GM12892 (cell line): ENCODE data around the gene CTAGE8.
"Not testable (repeated sequence)": the region's sequence is repeated elsewhere in the genome, so short reads cannot be mapped to it uniquely, and the experiment has no call there.

Experiments used
- DNase-seq: peaks from one replicate; pipeline ENCODE4 v3.0.0; 2011; ENCODE audit not compliant: insufficient read length
- FAIRE-seq: peaks from 2 replicates; lab custom pipeline; 2011; peaks lifted over from hg19 to GRCh38; lab: Jason Lieb, UNC
- POLR2A ChIP-seq: IDR thresholded peaks from 2 replicates; pipeline ENCODE4 v1.6.1; 2011; ENCODE audit warnings: low read depth, low read length, control low read depth
- POLR2AphosphoS5 ChIP-seq: IDR thresholded peaks from 2 replicates; pipeline ENCODE4 v1.6.1; 2011; ENCODE audit warnings: low read depth, low read length, control low read depth
- TAF1 ChIP-seq: IDR thresholded peaks from 2 replicates; pipeline ENCODE4 v1.6.1; 2011; ENCODE audit warnings: low read depth, mild to moderate bottlenecking, control low read depth, low read length, borderline replicate concordance

Gene CTAGE8

DNA sequence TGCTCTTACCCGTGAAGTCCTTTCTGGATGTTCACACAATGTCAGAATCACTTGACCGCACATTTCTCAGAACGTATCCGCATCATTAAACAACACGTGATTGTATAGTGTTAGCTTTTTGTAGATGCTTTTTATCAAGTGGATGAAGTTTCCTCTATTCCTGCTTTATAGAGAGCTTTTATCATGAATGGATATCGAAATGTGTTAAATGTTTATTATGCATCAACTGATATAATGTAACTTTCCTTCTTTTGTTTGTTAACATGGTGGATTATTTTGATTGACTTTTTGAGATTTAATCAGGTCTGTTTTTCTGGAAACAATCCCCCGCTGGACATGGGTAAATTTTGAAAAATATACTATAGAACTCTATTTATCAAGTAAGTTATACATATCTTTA lies 4.4 kb downstream of the CTAGE8 start, which contains the start of gene OR2A7:
Gene OR2A7 (minus strand): TSS at position 101 of the 400 bp plus-strand sequence. CDS start 5,164 bp downstream, outside the sequence.
- not testable (repeated sequence) for FAIRE-seq, DNase-seq

DNA sequence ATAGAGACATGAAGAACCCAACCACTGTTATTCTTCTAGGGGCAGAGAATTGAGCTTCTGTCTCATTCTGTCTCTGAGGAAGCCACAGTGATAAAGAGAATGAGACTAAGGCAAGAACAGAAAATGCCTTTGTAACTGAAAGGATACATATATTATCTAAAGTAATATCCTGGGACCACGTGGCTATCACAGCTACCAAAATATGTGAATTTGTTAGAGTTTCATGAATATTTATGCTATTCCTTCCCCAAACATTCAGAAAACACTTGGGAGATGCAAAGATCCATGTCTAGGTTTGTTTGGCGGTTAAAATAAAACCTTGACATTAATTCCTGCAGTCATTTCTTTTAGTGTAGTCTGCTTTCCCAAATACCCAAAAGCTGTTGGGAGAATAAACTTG lies 7.0 kb downstream of the CTAGE8 start:
- not testable (repeated sequence) for DNase-seq, FAIRE-seq

DNA sequence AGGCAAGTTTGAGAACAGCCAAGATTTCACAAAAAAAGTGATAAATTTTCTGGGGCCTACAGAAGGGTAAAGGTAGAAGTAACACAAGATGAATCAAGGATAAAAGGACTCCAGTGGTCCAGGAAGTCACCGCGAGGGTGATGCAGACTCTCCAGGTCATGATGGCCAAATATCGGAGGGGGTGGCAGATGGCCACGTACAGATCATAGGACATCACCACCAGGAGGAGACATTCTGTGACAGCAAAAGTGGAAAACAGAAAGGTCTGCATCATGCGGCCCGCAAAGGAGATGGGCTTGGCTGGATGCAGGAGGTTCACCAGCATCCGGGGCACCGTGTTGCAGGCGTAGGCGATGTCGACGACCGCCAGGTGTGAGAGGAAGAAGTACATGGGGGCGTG lies 10.0 kb downstream of the CTAGE8 start:
- DNase-seq, FAIRE-seq: not testable (repeated sequence)

DNA sequence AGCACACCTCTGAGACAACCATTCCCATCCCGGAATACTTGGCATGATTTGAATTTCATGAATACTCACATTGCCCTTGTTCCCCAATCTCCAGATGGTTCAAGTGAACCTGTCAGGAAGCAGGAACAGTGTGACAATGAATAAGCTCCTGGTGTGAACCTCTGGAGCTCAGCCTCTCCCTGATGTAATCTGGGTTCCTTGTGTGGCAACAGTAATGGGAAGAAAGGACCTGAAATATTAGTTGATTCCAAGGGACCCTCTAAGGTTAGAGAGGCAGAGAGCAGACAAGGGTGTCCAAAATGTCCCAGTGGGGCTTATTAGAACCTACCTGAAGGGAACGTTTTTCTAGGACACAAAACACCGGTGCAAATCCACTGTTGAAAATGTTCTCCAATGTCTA lies 13.0 kb downstream of the CTAGE8 start:
- TF ChIP-seq POLR2A (no peak), POLR2AphosphoS5 (no peak), TAF1 (no peak)
- DNase-seq (no peak), FAIRE-seq (no peak)

DNA sequence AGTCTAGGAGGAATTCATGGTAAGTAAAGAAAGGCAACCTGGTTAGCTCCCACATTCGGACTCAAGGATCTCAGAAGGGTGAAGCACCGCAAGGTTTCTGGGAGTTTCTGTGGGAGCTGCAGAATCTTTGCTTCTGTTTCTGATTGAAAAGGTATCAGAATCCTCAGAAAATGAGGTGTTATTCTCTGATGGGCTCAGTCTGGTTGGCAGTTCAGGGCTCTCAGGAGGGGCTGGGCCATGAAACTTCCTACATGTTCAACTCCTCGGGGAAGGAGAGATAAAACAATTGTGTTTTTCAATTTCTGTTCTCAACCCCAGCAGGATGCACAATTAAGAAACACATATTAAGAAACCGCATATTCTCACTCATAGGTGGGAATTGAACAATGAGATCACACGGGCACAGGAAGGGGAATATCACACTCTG lies 13.6 kb downstream of the CTAGE8 start:
- DNase-seq, result no peak
- TF ChIP-seq POLR2A (no peak), POLR2AphosphoS5 (no peak), TAF1 (no peak)
- no peak for FAIRE-seq

DNA sequence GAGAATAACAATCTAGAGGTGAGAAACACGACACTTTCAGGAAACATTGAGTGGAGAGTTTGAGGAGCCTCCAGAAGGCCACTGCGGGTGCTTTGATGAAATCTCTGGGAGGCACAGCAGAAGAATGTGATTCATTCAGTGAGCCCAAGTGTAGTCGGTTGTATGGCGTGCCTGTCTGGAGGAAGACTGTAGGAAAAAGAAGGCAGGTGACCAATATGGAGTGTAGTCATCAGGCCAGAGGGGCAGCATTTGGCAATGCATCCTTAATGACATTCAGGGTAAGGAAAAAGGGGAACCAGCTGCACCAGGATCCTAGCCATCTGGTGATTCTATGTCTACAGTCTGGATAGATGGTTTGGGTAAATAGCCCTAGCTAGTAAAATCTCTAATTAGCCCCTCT lies 16.8 kb downstream of the CTAGE8 start:
- not testable (repeated sequence) for DNase-seq, FAIRE-seq

DNA sequence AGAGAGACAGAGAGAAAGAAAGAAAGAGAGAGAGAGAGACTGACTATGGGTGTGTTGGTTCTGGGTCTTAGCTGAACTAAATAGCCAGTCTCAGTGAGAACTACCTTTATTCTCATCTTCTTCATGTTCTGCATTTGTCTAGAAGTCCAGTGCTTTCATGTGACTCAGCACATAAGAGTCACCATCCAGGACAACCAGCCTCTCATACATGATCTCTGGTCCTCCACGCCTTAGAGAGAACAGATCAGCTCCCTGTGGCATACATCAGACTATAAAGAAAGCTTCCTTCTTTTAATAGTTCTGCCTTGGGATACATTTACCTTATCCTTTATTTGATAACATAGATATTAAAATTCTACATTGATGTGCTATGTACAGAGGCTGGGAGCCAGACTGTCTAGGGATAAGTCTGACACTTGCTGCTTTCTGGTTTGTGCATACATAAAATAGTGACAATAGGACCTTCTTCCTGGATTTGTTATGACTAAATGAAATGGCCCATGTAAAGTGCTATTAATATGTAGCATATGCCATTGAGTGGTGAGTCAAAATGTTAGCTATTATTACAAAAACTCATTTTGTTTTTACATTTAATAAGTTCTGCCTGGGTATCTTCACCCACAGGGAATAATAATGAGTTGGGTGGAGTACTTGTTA lies 21.3 kb downstream of the CTAGE8 start:
- DNase-seq, FAIRE-seq: not testable (repeated sequence)

DNA sequence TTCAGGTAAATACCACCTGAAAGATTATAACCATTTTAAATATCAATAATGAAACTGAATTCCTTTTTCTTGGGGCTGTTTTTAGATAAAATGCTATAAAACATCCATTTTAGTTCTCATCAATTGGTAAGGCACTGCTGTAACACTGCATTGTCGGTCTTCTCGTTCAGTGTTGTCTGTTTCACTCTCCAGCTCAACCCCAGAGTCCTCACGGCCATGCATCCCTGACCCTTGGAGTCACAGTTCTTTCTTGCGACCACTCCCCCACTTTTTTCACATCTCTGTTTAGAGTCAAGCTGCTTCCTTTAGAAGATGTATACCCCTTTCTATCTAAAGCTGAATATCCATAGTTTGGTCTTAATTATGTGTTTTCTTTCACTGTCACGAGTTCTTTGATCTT lies 22.1 kb downstream of the CTAGE8 start:
- not testable (repeated sequence) for FAIRE-seq, DNase-seq

DNA sequence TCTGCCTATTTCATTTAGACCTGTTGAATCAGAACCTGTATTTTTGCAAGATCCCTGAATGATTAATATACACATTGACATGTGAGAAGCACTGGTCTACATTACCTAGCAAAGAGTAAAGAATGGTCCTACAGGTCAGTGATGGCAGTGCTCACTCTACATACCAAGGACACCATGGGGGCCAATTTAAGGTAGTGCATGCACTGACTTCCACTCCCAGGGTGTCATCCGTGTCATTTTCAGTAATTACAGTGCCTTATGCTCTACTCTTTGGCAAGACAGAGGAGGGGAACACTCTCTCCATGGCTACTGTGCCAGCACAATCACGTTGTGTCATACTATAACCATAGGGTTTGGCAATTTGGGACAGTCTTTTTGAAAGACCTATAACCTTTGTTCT lies 23.7 kb downstream of the CTAGE8 start:
- not testable (repeated sequence) for FAIRE-seq, DNase-seq

DNA sequence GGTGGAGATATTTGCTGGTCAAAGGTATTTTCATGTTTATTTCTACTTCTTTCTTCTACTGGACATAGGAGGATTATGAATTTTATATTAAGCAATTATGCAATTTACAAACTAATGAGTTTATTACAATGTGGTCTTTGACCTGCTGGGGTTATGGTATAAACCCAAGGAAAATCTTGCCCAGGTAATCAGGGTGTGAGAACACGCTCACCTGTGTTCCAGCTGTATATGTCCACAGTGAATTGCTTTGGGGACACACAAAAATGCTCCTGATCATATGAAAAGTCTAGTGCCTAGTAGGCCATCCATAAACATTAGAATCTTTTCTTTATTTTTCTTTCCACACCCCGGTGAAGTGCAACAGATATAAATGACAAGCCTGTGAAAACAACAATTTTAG lies 29.7 kb downstream of the CTAGE8 start, which contains the start of gene OR2A42:
Gene OR2A42 (minus strand): TSS at position 241 of the 400 bp plus-strand sequence. CDS start 6,762 bp downstream, outside the sequence.
- not testable (repeated sequence) for FAIRE-seq, DNase-seq

DNA sequence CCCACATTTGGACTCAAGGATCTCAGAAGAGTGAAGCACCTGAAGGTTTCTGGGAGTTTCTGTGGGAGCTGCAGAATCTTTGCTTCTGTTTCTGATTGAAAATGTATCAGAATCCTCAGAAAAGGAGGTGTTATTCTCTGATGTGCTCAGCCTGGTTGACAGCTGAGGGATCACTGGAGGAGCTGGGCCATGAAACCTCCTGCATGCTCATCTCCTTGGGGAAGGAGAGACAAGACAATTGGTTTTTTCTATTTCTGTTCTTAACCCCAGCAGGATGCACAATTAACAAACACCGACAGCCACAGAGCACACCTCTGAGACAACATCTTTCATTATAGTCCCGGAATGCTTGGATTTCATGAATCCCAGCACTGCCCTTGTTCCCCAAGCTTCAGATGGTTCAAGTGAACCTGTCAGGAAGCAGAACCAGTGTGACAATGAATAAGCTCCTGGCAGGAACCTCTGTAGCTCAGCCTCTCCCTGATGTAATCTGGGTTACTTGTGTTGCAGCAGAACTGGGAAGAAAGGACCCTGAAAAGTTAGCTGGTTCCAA lies 30.5 kb downstream of the CTAGE8 start:
- not testable (repeated sequence) for DNase-seq, FAIRE-seq

DNA sequence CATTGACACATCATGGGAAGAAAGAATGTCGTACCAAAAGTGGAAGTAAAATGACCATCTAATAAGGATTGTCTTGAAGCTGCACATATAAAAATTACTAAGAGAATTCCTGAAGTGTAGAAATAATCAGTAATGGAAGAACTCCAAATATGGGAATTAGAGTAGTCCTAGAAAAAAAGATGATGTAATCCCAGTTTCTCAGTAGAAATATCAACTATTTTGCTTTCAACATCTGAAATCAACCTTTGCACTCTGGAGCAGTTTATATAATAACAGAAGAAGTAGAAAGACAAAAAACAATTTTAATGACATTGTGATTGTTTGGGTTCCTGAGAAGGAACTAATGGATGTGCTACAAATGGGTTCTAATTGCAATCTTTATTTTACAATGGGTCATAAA lies 36.0 kb downstream of the CTAGE8 start:
- FAIRE-seq, DNase-seq: not testable (repeated sequence)

DNA sequence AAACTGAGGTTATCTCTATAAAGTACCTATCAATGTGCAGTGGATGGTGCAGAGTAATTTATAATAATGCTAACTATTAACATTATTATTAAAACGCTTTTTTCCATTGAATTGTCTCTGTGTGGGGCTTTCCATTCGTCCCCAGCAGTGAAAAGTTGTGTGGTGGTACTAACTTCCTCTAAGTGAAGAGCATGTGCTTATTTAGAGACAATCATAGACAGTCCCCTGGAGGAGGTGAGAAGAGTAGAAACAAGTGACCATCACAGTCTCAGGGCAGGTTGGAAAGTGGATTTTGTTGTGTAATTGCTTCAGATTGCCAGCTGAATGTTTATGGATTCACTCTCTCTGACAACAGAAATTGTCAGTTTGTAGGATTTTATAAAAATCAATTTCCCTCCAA lies 38.1 kb downstream of the CTAGE8 start:
- not testable (repeated sequence) for DNase-seq, FAIRE-seq

DNA sequence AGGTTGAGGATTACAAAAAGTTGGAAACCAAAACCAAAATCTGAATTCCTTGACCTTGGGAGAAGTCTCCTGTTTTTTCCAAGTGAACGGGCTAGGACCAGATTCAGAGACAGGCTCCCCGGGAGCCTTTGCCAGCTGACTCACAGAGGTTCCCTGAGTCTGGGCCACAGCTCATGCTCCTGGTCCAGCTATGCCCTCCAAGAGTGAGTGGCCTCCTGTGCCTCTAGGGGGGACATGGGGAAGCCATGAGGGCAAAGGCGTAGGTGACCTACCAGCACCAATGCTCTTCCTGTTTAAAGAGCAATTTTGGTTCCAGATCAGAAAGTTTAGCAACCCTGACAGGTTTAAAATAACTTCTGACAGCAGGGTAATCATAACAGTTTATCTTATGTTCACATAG lies 40.3 kb downstream of the CTAGE8 start:
- not testable (repeated sequence) for DNase-seq, FAIRE-seq

DNA sequence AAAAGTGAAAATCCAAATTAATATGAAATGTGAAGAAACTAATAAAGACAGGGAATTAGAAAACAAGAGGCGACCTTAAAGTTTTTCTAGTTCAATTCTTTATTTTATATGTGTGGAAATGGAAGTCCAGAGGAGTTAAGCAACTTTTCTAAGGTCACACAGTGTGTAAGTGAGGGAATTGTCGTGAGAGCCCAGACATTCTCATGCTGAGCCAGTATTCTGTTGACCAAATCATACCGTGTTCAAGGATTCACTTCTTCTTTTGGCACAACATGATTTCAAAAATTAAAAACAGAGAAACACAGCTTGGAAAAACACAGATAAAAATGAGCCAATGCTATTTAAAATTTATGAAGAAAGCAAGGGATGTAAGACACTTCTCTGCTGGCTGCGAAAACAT lies 42.2 kb downstream of the CTAGE8 start:
- not testable (repeated sequence) for DNase-seq, FAIRE-seq

DNA sequence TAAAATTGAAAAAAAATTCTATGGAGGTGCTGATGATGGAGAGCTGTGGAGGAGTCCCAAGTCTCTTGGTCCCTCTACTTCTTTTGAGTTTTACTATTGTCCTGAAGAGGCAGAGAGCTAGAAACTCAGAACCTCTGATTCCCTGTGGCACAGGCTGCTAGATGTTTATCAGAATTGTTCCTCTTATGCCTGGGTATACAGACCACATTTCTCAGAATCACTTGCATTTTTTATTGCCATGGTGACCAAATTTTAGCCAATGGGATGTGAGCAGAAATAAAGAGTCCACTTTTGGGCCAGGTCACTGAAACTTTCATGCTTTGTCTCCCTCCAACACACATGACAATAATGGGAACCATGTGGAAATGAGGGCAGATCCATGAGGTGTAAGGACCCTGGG lies 45.4 kb downstream of the CTAGE8 start:
- not testable (repeated sequence) for DNase-seq, FAIRE-seq

DNA sequence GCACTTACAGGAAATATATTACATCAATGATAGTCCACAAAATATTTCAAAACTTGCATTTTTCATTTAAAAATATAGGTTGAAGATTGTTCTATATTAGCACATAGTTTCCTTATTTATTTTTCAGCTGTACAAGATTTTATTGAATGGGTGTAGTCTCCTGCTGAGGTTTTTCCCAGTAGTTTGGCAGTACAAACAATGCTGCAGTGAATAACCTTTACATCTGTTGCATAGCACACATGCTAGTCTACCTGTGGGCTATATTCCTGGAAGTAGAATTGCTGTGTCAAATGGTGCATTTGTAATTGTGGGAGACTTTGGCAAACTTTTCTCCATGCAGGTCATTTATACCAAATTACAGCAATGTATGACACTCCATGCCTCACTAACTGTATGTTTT lies 48.6 kb downstream of the CTAGE8 start:
- FAIRE-seq, DNase-seq: not testable (repeated sequence)

DNA sequence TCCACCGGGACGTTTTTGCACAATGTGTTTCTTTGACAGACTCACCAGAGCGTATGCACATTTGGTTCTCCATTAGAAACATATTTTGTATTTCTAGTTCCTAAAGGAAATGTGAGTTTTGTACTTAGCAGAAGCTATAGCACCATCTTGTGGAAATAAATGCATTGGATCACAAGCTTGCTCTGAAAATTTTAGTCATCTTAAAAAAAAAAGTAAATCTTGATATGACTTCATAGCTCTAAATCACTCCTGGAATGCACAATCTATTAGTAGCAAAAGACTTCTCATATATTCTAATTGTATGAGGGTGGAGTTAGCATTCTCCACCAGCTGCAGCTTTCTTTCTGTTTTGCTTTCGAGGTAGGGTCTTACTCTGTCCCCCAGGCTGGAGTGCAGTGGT lies 49.9 kb downstream of the CTAGE8 start:
- not testable (repeated sequence) for DNase-seq, FAIRE-seq

DNA sequence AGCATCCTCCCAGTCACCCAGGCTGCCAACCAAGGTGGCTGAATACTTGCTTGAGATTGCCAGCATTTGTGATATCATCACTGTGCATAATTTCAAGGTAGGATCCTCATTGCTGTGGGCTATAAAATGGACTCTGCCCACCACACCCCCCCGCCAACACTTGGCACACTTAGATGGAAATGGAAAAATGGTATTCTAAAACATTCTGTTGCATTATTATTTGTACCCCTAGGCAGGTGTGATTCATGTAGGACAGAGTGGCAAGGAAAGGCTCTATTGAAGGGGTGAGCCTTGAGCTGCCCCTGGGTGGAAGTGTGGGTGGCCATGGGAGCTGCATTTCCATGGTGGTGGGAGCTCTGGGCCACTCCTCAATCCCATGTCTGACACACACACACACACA lies 50.5 kb downstream of the CTAGE8 start:
- DNase-seq, FAIRE-seq: not testable (repeated sequence)

DNA sequence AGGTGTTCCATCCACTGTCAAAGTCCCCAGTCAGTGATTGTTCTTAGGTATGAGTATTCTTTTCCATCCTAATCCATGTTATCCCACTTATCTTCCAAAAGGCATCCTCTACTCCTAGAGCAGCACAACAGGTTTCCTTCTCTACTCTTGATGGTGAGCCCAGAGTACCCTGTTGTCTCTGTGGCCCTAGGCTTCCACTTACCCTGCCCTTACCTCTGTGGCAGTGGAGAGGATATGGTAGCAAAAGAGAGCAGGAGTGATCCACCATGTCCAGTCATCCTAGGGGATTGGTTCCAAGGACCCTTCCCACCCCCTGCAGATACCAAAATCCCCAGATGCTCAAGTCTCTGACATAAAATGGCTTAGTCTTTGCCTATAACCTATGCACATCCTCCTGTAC lies 51.9 kb downstream of the CTAGE8 start:
- not testable (repeated sequence) for DNase-seq, FAIRE-seq
